Measurements from ENCODE around the gene CLIC4. TPM values are rescaled to one million over a fixed set of nuclear protein-coding genes. Genes with fewer than 3 reads are reported as not detected.

Gene CLIC4
- total RNA-seq, 2 donors from 2014 or later = 740 to 777 TPM

DNA sequence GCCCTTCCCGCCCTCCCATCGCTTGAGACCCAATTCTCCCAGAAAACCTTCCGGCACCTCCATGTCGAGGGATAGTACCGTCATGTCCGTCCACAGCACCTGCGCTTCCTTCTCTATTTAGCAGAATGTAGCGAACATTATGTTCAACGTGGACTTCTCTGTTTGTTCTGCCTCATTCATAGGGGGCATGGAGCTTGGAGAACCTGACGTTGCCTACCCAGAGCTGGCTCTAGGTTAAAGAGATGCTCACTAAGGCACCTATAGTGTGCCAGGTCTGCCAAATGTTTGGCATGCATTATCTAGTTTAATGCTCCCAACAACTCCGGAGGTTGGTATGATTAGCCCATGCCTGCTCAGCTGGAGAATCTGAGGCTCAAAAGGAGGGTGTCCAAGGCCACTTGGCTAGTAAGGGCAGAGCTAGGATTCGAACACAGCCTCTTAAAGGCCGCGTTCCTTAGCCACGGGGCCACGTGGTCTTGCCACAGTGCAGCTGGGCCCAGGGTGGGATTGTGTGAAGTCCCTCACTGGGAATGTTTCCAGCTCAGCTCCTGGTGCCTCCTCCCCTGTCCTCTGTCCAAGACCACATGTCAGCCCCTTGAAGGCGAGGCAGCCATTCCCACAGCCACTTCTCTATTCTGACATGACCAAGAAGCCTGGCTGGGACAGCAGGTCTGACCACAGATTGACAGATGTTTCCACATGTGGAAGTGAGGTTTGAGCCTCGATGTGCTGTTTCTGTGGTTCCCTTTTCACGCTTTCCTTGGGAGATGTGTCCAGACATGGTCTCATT is 127.0 kb downstream of the CLIC4 start:
- no peak overlapping the region for H3K4me3 ChIP-seq
- H3K27me3 ChIP-seq (replicated peaks; ENCODE audit: insufficient read depth) = no peaks in the 10 kb centered on the region
- H3K9me3 ChIP-seq = no peaks in the 10 kb centered on the region
- ATAC-seq (ENCODE audit: insufficient number of reproducible peaks, low FRiP score, low read depth) = no peak
- H3K4me1 ChIP-seq (ENCODE audit: control insufficient read depth in 1 of 2, low read depth in 2 of 2) = no peaks in the 10 kb centered on the region
- no peaks in the 10 kb centered on the region for H3K36me3 ChIP-seq
- TF ChIP-seq, protein P1, sequence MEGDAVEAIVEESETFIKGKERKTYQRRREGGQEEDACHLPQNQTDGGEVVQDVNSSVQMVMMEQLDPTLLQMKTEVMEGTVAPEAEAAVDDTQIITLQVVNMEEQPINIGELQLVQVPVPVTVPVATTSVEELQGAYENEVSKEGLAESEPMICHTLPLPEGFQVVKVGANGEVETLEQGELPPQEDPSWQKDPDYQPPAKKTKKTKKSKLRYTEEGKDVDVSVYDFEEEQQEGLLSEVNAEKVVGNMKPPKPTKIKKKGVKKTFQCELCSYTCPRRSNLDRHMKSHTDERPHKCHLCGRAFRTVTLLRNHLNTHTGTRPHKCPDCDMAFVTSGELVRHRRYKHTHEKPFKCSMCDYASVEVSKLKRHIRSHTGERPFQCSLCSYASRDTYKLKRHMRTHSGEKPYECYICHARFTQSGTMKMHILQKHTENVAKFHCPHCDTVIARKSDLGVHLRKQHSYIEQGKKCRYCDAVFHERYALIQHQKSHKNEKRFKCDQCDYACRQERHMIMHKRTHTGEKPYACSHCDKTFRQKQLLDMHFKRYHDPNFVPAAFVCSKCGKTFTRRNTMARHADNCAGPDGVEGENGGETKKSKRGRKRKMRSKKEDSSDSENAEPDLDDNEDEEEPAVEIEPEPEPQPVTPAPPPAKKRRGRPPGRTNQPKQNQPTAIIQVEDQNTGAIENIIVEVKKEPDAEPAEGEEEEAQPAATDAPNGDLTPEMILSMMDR (IDR thresholded peaks at IDR 0.05) = no peak
- no peak for DNase-seq (ENCODE audit: low spot score)
- H3K27ac ChIP-seq = no peak overlapping the region

DNA sequence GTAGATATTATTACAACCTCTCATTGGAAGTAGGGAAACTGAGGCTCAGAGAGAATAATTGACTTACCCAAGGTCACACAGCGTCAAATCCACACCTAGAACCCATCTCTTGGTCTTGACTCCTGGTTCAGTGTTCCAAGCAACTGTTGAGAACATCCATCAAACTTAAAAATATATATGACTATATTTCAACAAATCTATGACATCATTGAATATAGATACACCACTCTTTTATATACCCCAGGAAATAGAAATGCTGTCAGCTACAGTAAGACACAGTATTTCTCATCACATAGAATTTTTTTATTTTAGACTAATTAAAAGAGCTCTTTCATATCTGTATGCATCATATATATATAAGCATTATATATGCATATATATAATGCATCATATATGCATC is 127.9 kb downstream of the CLIC4 start:
- TF ChIP-seq, protein P1 (IDR thresholded peaks at IDR 0.05) = no peak
- H3K27ac ChIP-seq = no peak overlapping the region
- H3K27me3 ChIP-seq (replicated peaks; ENCODE audit: insufficient read depth) = no peaks in the 10 kb centered on the region
- no peaks in the 10 kb centered on the region for H3K36me3 ChIP-seq
- no peak for ATAC-seq (ENCODE audit: insufficient number of reproducible peaks, low FRiP score, low read depth)
- no peak overlapping the region for H3K4me3 ChIP-seq
- DNase-seq (ENCODE audit: low spot score) = no peak
- no peaks in the 10 kb centered on the region for H3K4me1 ChIP-seq (ENCODE audit: control insufficient read depth in 1 of 2, low read depth in 2 of 2)
- H3K9me3 ChIP-seq = no peaks in the 10 kb centered on the region

DNA sequence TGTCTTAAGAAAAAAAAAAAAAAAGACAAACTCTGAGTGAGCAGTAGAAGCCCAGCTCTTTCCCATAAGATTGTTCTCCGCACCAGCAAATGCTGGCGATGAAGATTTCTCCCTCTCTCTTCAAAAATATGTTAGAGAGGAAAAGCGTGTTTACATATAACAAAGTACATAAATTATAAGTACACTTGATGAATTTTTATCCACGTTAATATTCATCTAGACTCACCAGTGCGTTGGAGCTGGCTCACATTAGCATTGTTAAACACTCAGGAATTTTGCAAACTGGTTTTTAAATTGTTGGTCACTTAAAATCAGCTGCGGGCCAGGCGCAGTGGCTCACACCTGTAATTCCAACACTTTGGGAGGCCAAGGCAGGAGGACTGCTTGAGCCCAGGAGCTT is 128.8 kb downstream of the CLIC4 start:
- no peak for ATAC-seq (ENCODE audit: insufficient number of reproducible peaks, low FRiP score, low read depth)
- Histone ChIP-seq H3K9me3 (no peaks in the 10 kb centered on the region), H3K36me3 (no peaks in the 10 kb centered on the region), H3K4me3 (no peak overlapping the region), H3K4me1 (ENCODE audit: control insufficient read depth in 1 of 2, low read depth in 2 of 2) (no peaks in the 10 kb centered on the region), H3K27me3 (replicated peaks; ENCODE audit: insufficient read depth) (no peaks in the 10 kb centered on the region), H3K27ac (no peak overlapping the region)
- TF ChIP-seq, protein P1 (IDR thresholded peaks at IDR 0.05) = no peak
- DNase-seq (ENCODE audit: low spot score) = no peak

DNA sequence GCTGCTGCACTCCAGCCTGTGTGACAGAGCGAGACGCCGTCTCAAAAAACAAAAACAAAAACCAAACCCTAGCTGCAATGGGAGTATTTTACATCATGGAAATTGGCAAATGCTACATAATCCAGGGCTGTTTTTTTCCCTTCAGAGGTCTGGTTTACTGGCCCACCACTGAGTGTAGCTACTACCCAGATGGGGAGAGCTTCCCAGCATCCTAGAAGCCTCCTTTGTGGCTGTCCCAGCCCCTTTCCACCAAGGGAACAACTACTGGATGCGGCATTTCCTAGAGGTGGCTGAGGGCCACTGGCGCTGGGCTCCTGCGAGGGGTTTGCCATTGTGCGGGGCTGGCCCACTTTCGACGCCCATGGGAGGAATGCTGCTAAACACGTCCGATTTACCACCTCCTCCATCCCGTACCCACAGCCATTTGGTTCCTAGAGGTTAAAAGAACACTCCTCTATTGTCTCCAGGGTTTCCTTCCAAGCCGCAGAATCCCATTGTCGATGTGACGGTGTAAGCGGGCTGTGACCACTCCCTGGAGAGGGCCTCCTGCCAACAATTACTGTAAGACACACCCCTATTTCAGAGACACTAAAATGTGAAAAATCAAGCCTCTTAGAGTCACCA is 129.5 kb downstream of the CLIC4 start:
- H3K27me3 ChIP-seq (replicated peaks; ENCODE audit: insufficient read depth) = no peaks in the 10 kb centered on the region
- DNase-seq (ENCODE audit: low spot score) (no peak), ATAC-seq (ENCODE audit: insufficient number of reproducible peaks, low FRiP score, low read depth) (no peak)
- no peak overlapping the region for H3K4me3 ChIP-seq
- H3K27ac ChIP-seq = no peak overlapping the region
- no peaks in the 10 kb centered on the region for H3K9me3 ChIP-seq
- H3K36me3 ChIP-seq = no peaks in the 10 kb centered on the region
- TF ChIP-seq, protein P1 (IDR thresholded peaks at IDR 0.05) = no peak
- H3K4me1 ChIP-seq (ENCODE audit: control insufficient read depth in 1 of 2, low read depth in 2 of 2) = no peaks in the 10 kb centered on the region

DNA sequence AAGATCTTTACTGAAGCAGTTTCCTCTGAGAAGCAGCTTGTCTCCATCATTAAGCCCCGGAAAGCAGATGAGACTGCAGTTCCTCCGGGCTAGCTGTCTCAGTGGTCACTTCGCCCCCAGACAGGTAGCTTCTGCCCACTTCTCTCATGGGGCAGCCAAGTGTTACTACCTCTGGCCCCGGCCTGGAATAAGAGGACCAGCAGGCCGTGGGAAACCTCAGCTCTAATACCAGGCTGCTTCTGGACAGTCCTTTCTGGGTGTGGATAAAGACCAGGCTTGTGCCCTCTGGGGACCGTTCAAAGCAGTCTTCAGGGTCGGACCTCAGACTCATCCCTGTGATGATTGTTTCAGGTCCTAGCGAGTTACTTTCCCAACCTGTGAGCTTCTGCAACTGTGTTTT is 130.0 kb downstream of the CLIC4 start:
- Histone ChIP-seq H3K9me3 (no peaks in the 10 kb centered on the region), H3K27me3 (replicated peaks; ENCODE audit: insufficient read depth) (no peaks in the 10 kb centered on the region), H3K27ac (no peak overlapping the region), H3K4me3 (no peak overlapping the region), H3K36me3 (no peaks in the 10 kb centered on the region), H3K4me1 (ENCODE audit: control insufficient read depth in 1 of 2, low read depth in 2 of 2) (no peaks in the 10 kb centered on the region)
- ATAC-seq (ENCODE audit: insufficient number of reproducible peaks, low FRiP score, low read depth) = no peak
- TF ChIP-seq, protein P1 (IDR thresholded peaks at IDR 0.05) = no peak
- DNase-seq (ENCODE audit: low spot score) = no peak

Measured in thoracic aorta (tissue), 2 donors.